ENCODE data around the gene PACSIN1.

DNA sequence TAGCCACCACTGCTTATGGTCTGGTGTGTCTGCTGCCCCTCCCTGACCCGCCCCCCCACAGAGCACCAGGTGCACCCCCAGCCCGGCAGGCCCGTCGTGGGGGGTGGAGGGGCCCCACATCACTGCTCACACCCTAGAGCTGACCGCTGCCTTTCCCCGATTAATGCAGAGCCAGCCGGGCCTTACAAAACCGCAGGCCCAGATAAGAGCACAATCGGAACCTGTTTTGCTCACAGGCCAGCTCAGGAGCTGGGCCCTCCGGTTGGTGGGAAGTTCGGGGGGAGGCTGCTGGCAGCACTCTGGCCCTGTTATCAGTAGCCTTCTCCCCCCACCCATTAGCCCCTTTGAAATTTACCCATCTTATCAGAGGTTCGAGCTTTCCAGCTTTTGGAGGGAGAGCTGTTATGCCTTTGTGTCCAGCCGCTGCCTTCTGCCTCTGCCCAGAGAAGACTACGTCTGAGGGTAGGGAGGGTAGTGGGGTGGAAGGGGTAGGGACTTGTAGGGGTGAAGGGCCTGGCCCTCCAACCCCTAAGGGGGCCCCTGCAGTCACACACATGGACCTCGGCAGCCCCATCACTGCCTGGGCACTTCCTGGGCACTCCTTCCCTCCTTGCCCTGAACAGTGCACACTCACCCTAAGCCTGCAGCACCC, 97.1 kb downstream of the PACSIN1 start:
- TF ChIP-seq, protein P1, sequence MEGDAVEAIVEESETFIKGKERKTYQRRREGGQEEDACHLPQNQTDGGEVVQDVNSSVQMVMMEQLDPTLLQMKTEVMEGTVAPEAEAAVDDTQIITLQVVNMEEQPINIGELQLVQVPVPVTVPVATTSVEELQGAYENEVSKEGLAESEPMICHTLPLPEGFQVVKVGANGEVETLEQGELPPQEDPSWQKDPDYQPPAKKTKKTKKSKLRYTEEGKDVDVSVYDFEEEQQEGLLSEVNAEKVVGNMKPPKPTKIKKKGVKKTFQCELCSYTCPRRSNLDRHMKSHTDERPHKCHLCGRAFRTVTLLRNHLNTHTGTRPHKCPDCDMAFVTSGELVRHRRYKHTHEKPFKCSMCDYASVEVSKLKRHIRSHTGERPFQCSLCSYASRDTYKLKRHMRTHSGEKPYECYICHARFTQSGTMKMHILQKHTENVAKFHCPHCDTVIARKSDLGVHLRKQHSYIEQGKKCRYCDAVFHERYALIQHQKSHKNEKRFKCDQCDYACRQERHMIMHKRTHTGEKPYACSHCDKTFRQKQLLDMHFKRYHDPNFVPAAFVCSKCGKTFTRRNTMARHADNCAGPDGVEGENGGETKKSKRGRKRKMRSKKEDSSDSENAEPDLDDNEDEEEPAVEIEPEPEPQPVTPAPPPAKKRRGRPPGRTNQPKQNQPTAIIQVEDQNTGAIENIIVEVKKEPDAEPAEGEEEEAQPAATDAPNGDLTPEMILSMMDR (IDR thresholded peaks at IDR 0.05), result no peak
- TF ChIP-seq POLR2A (IDR thresholded peaks at IDR 0.05), result no peak
